Neural cell (in vitro differentiated cells): ENCODE measurements around the gene TGFBR3.

Source experiments
- CTCF ChIP-seq: fragments of 450-650 bp; IDR thresholded peaks from 2 replicates; pipeline ENCODE4 v1.5.1; 2014; ENCODE audit warnings: antibody characterized with exemption, mild to moderate bottlenecking, moderate library complexity; ENCODE audit not compliant: poor library complexity, severe bottlenecking
- EP300 ChIP-seq: fragments of 450-650 bp; conservative IDR thresholded peaks from 2 replicates; pipeline ENCODE4 v1.6.1; 2014; ENCODE audit warnings: antibody characterized with exemption, mild to moderate bottlenecking, moderate library complexity; ENCODE audit not compliant: poor library complexity, severe bottlenecking
- EZH2 ChIP-seq: fragments of 200-600, 300-800 bp; shearing (Covaris generic), sonication (generic); IDR thresholded peaks from 2 replicates; pipeline ENCODE4 v1.6.1; 2014; ENCODE audit warnings: antibody characterized with exemption, low read length, borderline replicate concordance, mild to moderate bottlenecking; ENCODE audit not compliant: insufficient read depth, poor library complexity, severe bottlenecking
- MXI1 ChIP-seq: fragments of 450-650 bp; conservative IDR thresholded peaks from 2 replicates; pipeline ENCODE4 v1.6.1; 2014; ENCODE audit warnings: antibody characterized with exemption, mild to moderate bottlenecking; ENCODE audit not compliant: poor library complexity, severe bottlenecking
- POLR2AphosphoS5 ChIP-seq: IDR thresholded peaks from 2 replicates; pipeline ENCODE4 v1.6.1; 2012
- TAF1 ChIP-seq: IDR thresholded peaks from 2 replicates; pipeline ENCODE4 v1.6.1; 2012; ENCODE audit warnings: low read depth
- TF ChIP-seq, protein P1 (sequence below): IDR thresholded peaks from 2 replicates; pipeline ENCODE4 v1.6.1; 2012; ENCODE audit warnings: borderline replicate concordance

GRCh38 chr1:91827087-91827458 lies 58.9 kb downstream of the TGFBR3 start:
- TF ChIP-seq, protein P1, sequence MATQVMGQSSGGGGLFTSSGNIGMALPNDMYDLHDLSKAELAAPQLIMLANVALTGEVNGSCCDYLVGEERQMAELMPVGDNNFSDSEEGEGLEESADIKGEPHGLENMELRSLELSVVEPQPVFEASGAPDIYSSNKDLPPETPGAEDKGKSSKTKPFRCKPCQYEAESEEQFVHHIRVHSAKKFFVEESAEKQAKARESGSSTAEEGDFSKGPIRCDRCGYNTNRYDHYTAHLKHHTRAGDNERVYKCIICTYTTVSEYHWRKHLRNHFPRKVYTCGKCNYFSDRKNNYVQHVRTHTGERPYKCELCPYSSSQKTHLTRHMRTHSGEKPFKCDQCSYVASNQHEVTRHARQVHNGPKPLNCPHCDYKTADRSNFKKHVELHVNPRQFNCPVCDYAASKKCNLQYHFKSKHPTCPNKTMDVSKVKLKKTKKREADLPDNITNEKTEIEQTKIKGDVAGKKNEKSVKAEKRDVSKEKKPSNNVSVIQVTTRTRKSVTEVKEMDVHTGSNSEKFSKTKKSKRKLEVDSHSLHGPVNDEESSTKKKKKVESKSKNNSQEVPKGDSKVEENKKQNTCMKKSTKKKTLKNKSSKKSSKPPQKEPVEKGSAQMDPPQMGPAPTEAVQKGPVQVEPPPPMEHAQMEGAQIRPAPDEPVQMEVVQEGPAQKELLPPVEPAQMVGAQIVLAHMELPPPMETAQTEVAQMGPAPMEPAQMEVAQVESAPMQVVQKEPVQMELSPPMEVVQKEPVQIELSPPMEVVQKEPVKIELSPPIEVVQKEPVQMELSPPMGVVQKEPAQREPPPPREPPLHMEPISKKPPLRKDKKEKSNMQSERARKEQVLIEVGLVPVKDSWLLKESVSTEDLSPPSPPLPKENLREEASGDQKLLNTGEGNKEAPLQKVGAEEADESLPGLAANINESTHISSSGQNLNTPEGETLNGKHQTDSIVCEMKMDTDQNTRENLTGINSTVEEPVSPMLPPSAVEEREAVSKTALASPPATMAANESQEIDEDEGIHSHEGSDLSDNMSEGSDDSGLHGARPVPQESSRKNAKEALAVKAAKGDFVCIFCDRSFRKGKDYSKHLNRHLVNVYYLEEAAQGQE: no peak
- TF ChIP-seq CTCF (no peak), POLR2AphosphoS5 (no peak), EP300 (no peak), TAF1 (no peak), EZH2 (no peak), MXI1 (no peak)
